SKM-1 (cell line): Measurements from ENCODE around the gene PIK3CG.
"Not testable (repeated sequence)": the region's sequence is repeated elsewhere in the genome, so short reads cannot be mapped to it uniquely, and the experiment has no call there.

Source experiments
- DNase-seq: peaks from one replicate; lab custom pipeline; 2025; ENCODE audit not compliant: unreplicated experiment; lab: John Stamatoyannopoulos, UW

Gene PIK3CG

GRCh38 chr7:106936236-106936635 lies 71.2 kb downstream of the PIK3CG start:
- no peak for DNase-seq

GRCh38 chr7:106938122-106938521 lies 73.0 kb downstream of the PIK3CG start:
- DNase-seq, result not testable (repeated sequence)

GRCh38 chr7:106938803-106939202 lies 73.7 kb downstream of the PIK3CG start:
- DNase-seq, result no peak

GRCh38 chr7:106944035-106944665 lies 79.1 kb downstream of the PIK3CG start:
- no peak for DNase-seq

GRCh38 chr7:106947244-106947728 lies 82.2 kb downstream of the PIK3CG start:
- peak; percentile 46 for DNase-seq

GRCh38 chr7:106952001-106952657 lies 87.0 kb downstream of the PIK3CG start:
- no peak for DNase-seq

GRCh38 chr7:106952658-106953231 lies 87.7 kb downstream of the PIK3CG start:
- peak; percentile 41 for DNase-seq

- DNase-seq, result no peak
Measured at GRCh38 chr7:106954840-106955239, 89.8 kb downstream of the PIK3CG start.

- not testable (repeated sequence) for DNase-seq
Measured at GRCh38 chr7:106955857-106956256, 90.8 kb downstream of the PIK3CG start.
